ENCODE data around the gene FHL3.

Gene FHL3, protein sequence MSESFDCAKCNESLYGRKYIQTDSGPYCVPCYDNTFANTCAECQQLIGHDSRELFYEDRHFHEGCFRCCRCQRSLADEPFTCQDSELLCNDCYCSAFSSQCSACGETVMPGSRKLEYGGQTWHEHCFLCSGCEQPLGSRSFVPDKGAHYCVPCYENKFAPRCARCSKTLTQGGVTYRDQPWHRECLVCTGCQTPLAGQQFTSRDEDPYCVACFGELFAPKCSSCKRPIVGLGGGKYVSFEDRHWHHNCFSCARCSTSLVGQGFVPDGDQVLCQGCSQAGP

GRCh38 chr1:38005195-38006007 is at the start of gene FHL3:
FHL3 (minus strand) TSS chr1:38005514; CDS start chr1:37999412, 6,102 bp downstream.
- DNase-seq, result peak; percentile 32

- no peak for DNase-seq
Measured at GRCh38 chr1:38053416-38054091, 48.2 kb upstream of the FHL3 start.

DNA sequence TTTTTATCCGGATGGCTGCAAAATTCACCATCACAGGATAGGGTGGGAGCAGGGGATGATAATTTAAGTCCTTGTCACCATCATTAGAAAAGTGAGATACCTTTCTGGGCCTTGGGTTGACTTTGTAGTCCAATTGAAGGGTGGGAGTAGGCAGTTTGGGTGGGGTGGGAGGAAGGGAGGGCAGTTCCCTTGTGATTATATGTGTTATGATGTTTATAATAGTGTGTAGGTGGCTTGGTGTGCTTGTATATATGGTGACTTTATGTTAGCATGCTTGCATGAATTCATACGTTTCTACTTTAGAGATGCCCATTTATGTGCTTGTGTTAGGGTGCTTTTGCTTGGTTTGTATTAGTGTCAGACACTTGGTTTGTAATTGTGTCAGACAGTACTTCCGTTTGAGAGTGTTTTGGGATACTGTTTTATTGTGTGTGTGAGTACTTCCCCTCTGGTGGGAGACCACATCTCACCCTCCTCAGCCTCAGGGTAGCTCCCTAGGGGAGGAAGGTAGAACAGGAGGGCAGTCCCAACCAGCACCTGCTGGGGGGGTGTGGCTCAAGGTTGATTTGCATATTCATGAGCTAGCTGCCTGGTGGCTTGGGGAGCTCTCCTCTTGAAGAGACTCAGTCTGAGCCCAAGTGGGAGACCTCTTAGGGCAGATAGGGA is 47.6 kb upstream of the FHL3 start:
- DNase-seq, result no peak

- DNase-seq, result no peak
Measured at GRCh38 chr1:38051079-38051543, 45.8 kb upstream of the FHL3 start.

- DNase-seq, result no peak
Measured at GRCh38 chr1:38050397-38051078, 45.2 kb upstream of the FHL3 start.

DNA sequence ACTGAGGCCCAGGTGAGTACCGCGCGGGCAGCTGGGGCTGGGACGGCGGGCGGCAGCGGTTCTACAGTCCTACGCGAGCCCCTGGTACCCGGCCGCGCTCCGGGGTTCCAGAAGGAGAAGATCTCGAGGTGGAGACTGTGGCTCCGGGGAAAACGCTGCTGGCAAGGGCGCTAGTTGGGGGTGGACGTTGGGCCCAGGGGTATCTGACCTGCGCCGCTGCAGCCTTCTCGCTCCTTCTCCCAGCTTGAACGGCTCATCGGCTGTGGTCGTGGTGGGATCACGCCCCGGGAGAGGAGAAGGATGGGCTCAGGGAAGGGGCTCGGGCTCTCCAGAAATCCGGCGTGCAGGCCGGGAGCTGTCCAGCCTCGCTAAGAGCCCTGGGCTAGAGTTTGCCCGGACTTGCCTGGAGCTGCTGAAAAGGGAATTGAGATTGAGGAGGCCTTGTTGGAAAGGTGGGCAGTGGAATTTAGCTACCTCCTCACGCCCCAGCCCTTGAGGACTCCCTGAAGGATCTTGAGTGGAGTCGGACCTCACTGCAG is 42.4 kb upstream of the FHL3 start:
- no peak for DNase-seq

DNA sequence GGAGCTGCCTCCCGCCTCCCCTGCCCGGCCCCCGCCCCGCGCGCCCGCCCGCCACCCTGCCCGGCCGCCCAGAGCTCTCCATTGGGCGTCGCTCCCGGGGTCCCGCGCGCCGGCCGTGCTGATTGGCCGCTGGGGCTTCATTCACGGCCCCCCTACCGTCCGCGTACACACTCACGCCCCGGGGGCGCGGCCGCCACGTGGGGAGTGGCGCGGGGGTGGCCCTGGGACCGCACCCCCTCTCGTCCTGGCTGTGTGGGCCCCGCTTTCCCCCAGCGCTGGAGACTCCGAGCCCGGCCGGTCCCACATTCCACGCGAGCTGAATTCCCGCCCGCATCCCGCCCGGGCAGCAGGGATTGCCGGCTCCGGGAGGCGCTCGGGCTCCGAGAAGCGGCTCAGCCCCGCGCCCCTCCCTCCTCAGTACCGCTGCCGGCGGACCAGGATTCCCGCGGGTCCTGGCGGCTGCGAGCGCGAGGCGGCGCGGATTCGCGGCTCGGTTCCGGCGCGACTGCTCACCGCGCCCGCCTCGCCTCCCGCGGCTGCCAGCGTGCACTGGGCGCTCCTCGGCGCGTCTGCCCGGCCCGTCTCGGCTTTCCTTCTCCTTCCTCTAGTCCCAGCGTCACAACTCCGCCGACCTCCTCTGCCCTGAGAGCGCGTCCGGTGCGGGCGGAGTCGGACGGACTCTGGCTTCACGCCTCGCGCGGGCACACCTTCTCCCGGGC is 41.7 kb upstream of the FHL3 start:
- DNase-seq, result peak; percentile 88

- no peak for DNase-seq
Measured at GRCh38 chr1:38046333-38046883, 41.1 kb upstream of the FHL3 start, which contains the start of gene POU3F1. POU3F1 (minus strand) TSS chr1:38046793; CDS start chr1:38046743, 50 bp downstream.

DNA sequence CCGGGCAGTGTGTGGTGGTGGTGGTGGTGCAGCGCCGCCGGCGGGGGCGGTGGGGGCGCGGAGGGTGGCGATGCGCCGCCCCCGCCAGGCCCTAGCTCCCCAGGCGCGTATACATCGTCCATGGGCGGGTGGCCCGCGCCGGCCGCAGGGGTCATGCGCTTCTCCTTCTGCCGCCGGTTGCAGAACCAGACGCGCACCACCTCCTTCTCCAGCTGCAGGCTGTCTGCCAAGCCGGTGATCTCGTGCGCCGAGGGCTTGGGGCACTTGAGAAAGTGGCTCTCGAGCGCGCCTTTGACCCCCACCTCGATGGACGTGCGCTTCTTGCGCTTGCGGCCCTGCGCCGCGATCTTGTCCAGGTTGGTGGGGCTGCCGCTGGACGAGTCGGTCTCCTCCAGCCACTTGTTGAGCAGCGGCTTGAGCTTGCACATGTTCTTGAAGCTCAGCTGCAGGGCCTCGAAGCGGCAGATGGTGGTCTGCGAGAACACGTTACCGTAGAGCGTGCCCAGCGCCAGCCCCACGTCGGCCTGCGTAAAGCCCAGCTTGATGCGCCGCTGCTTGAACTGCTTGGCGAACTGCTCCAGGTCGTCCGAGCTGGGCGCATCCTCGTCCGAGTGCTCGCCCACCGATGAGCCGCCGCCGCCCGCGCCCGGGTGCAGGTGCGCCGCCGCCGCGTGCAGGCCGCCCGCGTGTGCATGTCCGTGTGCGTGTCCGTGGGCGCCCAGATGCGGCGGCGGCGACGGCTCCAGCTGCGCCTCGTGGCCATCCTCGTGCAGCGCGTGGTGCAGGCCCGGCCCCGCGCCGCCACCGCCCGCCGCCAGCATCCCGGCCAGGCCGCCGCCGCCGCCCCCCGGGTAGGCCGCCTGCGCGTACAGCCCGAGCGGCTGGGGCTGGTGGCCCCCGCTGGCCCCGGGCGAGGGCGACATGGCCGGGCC is 40.4 kb upstream of the FHL3 start:
- DNase-seq, result no peak

- DNase-seq, result no peak
Measured at GRCh38 chr1:38044221-38045215, 39.2 kb upstream of the FHL3 start.

GRCh38 chr1:38043036-38043747 is 37.9 kb upstream of the FHL3 start:
- DNase-seq, result no peak

- no peak for DNase-seq
Measured at GRCh38 chr1:38041936-38042834, 36.9 kb upstream of the FHL3 start.

DNA sequence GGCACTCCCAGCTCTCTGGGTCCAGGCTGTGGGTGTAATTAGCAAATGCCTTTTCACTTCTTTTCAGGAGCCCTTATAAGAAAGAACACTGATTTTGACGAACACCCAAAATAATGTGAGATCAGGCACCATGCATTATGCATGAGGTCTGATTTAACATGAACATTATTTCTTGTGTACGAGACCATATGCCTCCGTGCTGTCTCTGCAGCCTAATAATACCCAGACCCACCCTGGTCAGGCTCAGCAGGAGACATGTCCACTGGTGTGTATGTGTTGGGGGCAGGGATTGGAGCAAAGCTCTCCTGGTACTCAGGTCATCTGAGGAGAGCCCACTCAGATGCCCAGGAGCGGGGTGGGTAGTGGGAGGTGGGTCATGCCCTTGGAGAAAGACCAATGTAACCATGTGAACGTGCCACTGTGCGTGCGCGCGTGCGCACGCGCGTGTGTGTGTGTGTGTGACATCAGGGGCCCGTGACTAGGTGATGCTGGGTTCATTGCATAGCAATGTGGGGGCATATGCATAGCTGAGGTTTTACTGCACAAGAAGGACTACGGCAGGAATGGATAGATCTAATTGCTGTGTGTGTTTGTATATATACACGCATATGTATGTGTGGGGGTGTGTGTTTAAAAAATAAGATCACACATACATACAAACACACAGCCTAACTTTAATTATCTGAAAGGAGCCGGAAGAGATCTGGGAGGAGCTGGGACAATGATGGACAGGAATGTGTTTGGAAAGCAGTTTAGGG is 34.2 kb upstream of the FHL3 start:
- DNase-seq, result no peak

- no peak for DNase-seq
Measured at GRCh38 chr1:38038861-38039260, 33.5 kb upstream of the FHL3 start.

DNA sequence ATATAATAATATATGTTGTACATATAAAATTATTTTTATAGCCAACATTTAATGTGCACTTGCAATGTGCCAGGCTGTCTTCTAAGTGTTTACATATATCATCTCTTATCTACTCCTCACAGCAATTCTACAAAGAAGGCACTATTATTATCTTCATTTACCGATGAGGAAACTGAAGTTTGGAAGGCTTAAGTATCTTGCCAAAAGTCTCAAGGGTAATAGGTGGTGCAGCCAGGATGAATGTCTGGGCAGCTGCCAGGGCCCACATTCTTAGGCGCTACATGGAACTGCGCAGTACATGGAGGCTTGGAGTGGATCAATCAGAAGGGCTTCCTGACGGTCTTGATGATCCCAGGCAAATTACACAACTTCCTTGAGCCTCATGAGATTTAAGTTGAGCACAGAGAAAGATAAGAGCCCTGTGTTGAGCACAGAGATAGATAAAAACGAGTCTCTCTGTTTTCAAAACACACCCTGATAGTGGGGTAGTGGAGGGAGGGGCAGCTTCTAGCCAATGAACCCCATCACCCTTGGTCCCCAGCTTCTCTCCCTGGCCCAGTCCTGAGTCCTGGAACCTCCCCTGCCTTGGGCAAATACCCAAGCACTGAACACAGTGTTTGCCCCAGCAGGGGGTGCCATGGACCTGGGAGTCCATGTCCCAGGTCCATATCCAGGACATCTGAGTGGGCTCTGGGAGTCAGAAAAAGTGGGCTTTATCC is 32.1 kb upstream of the FHL3 start:
- DNase-seq, result no peak
